Esophagus muscularis mucosa (tissue), 4 donors: ENCODE results near the gene CDC14B. TPM values are rescaled to one million over a fixed set of nuclear protein-coding genes. Genes with fewer than 3 reads are reported as not detected.

Experiments used
- DNase-seq: peaks from one replicate; pipeline ENCODE4 v3.0.0-alpha.2; 2017; ENCODE audit errors: extremely low spot score
- H3K27ac ChIP-seq, 4 donors: fragments of 200-600 bp; sonication (generic); replicated peaks in 1 of 4; 1 replicate in 3 of 4; 2 replicates in 1 of 4; pipeline ENCODE4 v1.5.1; 2016 to 2019; ENCODE audit warnings: mild to moderate bottlenecking in 1 of 4
- H3K27me3 ChIP-seq, 4 donors: fragments of 200-600 bp; sonication (generic); one replicate each; pipeline versions ENCODE4 v1.5.1 to v1.6.0; 2016 to 2019
- H3K36me3 ChIP-seq, 4 donors: fragments of 200-600 bp; sonication (generic); one replicate each; pipeline ENCODE4 v1.5.1; 2016 to 2019
- H3K4me1 ChIP-seq, 4 donors: fragments of 200-600 bp; sonication (generic); one replicate each; pipeline ENCODE4 v1.5.1; 2016 to 2019
- H3K4me3 ChIP-seq, 4 donors: fragments of 200-600 bp; sonication (generic); 1 replicate in 2 of 4; 2 replicates in 2 of 4; pipeline ENCODE4 v1.5.1; 2016 to 2019; ENCODE audit warnings: mild to moderate bottlenecking in 4 of 4, moderate library complexity in 1 of 4
- H3K9me3 ChIP-seq, 4 donors: fragments of 200-600 bp; sonication (generic); 1 replicate in 3 of 4; 2 replicates in 1 of 4; pipeline ENCODE4 v1.5.1; 2016 to 2019
- CTCF ChIP-seq, 3 experiments: fragments of 200-600 bp in 2 of 3; fragments of 450-650 bp in 1 of 3; sonication (generic) in 2 of 3; IDR thresholded peaks; one replicate each; pipeline ENCODE4 v1.5.1; 2017 to 2019; ENCODE audit warnings: antibody characterized with exemption in 3 of 3, mild to moderate bottlenecking in 2 of 3, moderate library complexity in 1 of 3
- EP300 ChIP-seq: sonication (generic); formaldehyde crosslinking; IDR thresholded peaks from one replicate; pipeline ENCODE4 v1.6.1; 2017; ENCODE audit warnings: antibody characterized with exemption
- POLR2A ChIP-seq: fragments of 450-650 bp; IDR thresholded peaks from one replicate; pipeline ENCODE4 v1.6.1; 2017; ENCODE audit warnings: antibody characterized with exemption, moderate library complexity, mild to moderate bottlenecking, low read depth
- POLR2AphosphoS5 ChIP-seq, 2 donors: sonication (generic); formaldehyde crosslinking; IDR thresholded peaks; one replicate each; pipeline ENCODE4 v1.6.1; 2017; ENCODE audit warnings: antibody characterized with exemption in 2 of 2
- WGBS: methylation state at CpG from one replicate; pipeline ENCODE4 v1.1.5; 2018; 5-methylcytosine and 5-hydroxymethylcytosine counted together
- intact Hi-C: fragments of 100-400 bp; cut with DNase I; formaldehyde crosslinking; loops from one replicate; pipeline ENCODE4 v1.15.1; 2023
- total RNA-seq, 4 donors: library from RNA; depleted of rRNA; stranded (reverse); fragments of >200 nt; gene quantifications; one replicate each; pipeline versions ENCODE4 v1.1.0 to v1.2.1, GENCODE V29; 2016

The CDC14B gene
- total RNA-seq, 4 donors from 2014 or later = 22.0 to 39.7 (median 27.0) TPM

- WGBS = 90% methylated on average over 4 of the region's 4 CpGs
- no peaks in the 10 kb centered on the region for H3K9me3 ChIP-seq
- no peaks in the 10 kb centered on the region for H3K36me3 ChIP-seq
- no peak overlapping the region for H3K27ac ChIP-seq
- H3K27me3 ChIP-seq = no peaks in the 10 kb centered on the region
- no peaks in the 10 kb centered on the region for H3K4me1 ChIP-seq
- DNase-seq = no peak
- no peak overlapping the region for H3K4me3 ChIP-seq
- intact Hi-C loops = no loop called here
- TF ChIP-seq POLR2A (no peak), CTCF (IDR thresholded peaks at IDR 0.05) (no peak), POLR2AphosphoS5 (IDR thresholded peaks at IDR 0.05) (no peak), EP300 (no peak)
Observed at GRCh38 chr9:96581301-96581700, 38.3 kb downstream of the CDC14B start.

- H3K4me3 ChIP-seq = no peak overlapping the region
- H3K4me1 ChIP-seq = no peaks in the 10 kb centered on the region
- DNase-seq = no peak
- TF ChIP-seq CTCF (IDR thresholded peaks at IDR 0.05) (no peak), EP300 (no peak), POLR2AphosphoS5 (IDR thresholded peaks at IDR 0.05) (no peak), POLR2A (no peak)
- H3K27me3 ChIP-seq = no peaks in the 10 kb centered on the region
- H3K9me3 ChIP-seq = no peaks in the 10 kb centered on the region
- no peak overlapping the region for H3K27ac ChIP-seq
- H3K36me3 ChIP-seq = no peaks in the 10 kb centered on the region
- intact Hi-C loops = no loop called here
- WGBS = 85% methylated on average over 8 of the region's 8 CpGs
Observed at GRCh38 chr9:96574931-96575351, 44.7 kb downstream of the CDC14B start.

GRCh38 chr9:96574455-96574854, 45.2 kb downstream of the CDC14B start:
- H3K36me3 ChIP-seq = no peaks in the 10 kb centered on the region
- no peaks in the 10 kb centered on the region for H3K27me3 ChIP-seq
- WGBS = 92% methylated on average over 4 of the region's 4 CpGs
- no peaks in the 10 kb centered on the region for H3K4me1 ChIP-seq
- no peaks in the 10 kb centered on the region for H3K9me3 ChIP-seq
- intact Hi-C loops = no loop called here
- DNase-seq = no peak
- no peak overlapping the region for H3K4me3 ChIP-seq
- no peak overlapping the region for H3K27ac ChIP-seq
- TF ChIP-seq POLR2AphosphoS5 (IDR thresholded peaks at IDR 0.05) (no peak), POLR2A (no peak), CTCF (IDR thresholded peaks at IDR 0.05) (no peak), EP300 (no peak)

- Histone ChIP-seq H3K4me3 (peak overlapping the region; percentile 74 to 91 (median 90)), H3K9me3 (no peaks in the 10 kb centered on the region), H3K36me3 (peaks cover 0 to 6% (median 2%) of the 10 kb centered on the region in 4 donors), H3K27me3 (no peaks in the 10 kb centered on the region), H3K27ac (peak overlapping the region; percentile 87 to 94 (median 89)), H3K4me1 (peaks cover 6 to 25% (median 24%) of the 10 kb centered on the region in 4 donors)
- no peak for DNase-seq
- intact Hi-C loops = loop anchor here (5.0 kb wide), 2 partner anchors 50 to 115 kb away; partner anchors contain the start of genes CDC14B and HABP4
- TF ChIP-seq EP300 = no peak
- WGBS = 6% methylated on average over 13 of the region's 20 CpGs
Observed at GRCh38 chr9:96567203-96567700, 52.4 kb downstream of the CDC14B start.

- H3K4me3 ChIP-seq = peak overlapping the region; percentile 74 to 91 (median 90)
- peaks cover 0 to 12% (median 7%) of the 10 kb centered on the region in 4 donors for H3K36me3 ChIP-seq
- H3K27ac ChIP-seq = peak overlapping the region; percentile 87 to 94 (median 89)
- DNase-seq = peak; percentile 93
- H3K9me3 ChIP-seq = no peaks in the 10 kb centered on the region
- no CpG with 5 or more reads among the region's 59 CpGs for WGBS
- no peaks in the 10 kb centered on the region for H3K27me3 ChIP-seq
- intact Hi-C loops = loop anchor here (5.0 kb wide), 2 partner anchors 51 to 114 kb away; partner anchors contain the start of genes CDC14B and HABP4
- TF ChIP-seq CTCF (IDR thresholded peaks at IDR 0.05) (peak; percentile 64 to 67 (median 66)), POLR2AphosphoS5 (IDR thresholded peaks at IDR 0.05) (peak; percentile 25 to 61), POLR2A (no peak), EP300 (no peak)
- peaks cover 6 to 25% (median 24%) of the 10 kb centered on the region in 4 donors for H3K4me1 ChIP-seq
Observed at GRCh38 chr9:96566498-96567202, 53.0 kb downstream of the CDC14B start.
